Nephron progenitor cell (in vitro differentiated cells): ENCODE results near the gene ULK4.

Experiments
- DNase-seq: peaks from one replicate; pipeline ENCODE4 v3.0.0; 2021
- H3K27ac Mint-ChIP-seq: 2 replicates; pipeline ENCODE4 v1.8.0; 2021; ENCODE audit warnings: mild to moderate bottlenecking, moderate library complexity, mixed read lengths
- H3K27me3 Mint-ChIP-seq: 2 replicates; pipeline ENCODE4 v1.8.0; 2021; ENCODE audit warnings: mild to moderate bottlenecking, low read depth, mixed read lengths; ENCODE audit not compliant: poor library complexity
- H3K36me3 Mint-ChIP-seq: 2 replicates; pipeline ENCODE4 v1.8.0; 2021; ENCODE audit warnings: low read depth, mixed read lengths
- H3K4me1 Mint-ChIP-seq: 2 replicates; pipeline ENCODE4 v1.8.0; 2021; ENCODE audit warnings: mixed read lengths
- H3K4me3 Mint-ChIP-seq: 2 replicates; pipeline ENCODE4 v1.8.0; 2021; ENCODE audit warnings: mild to moderate bottlenecking, moderate library complexity, mixed read lengths
- H3K9me3 Mint-ChIP-seq: 2 replicates; pipeline ENCODE4 v1.8.0; 2021; ENCODE audit warnings: mild to moderate bottlenecking, moderate library complexity, mixed read lengths
- CTCF ChIP-seq: fragments of 200-600 bp; sonication (generic); IDR thresholded peaks from 2 replicates; pipeline ENCODE4 v1.5.0; 2021; ENCODE audit warnings: antibody characterized with exemption

The ULK4 gene

GRCh38 chr3:41321642-41321980 lies 640.3 kb downstream of the ULK4 start:
- Mint-ChIP-seq H3K4me1 (peaks cover 49% of the 10 kb centered on the region), H3K9me3 (no peaks in the 10 kb centered on the region), H3K27ac (no peak overlapping the region), H3K36me3 (no peaks in the 10 kb centered on the region), H3K4me3 (no peak overlapping the region), H3K27me3 (peaks cover 6% of the 10 kb centered on the region)
- DNase-seq: no peak
- no peak for TF ChIP-seq CTCF

- no peaks in the 10 kb centered on the region for H3K36me3 Mint-ChIP-seq
- H3K9me3 Mint-ChIP-seq: no peaks in the 10 kb centered on the region
- H3K27me3 Mint-ChIP-seq: peaks cover 5% of the 10 kb centered on the region
- no peak overlapping the region for H3K27ac Mint-ChIP-seq
- TF ChIP-seq CTCF: no peak
- no peak overlapping the region for H3K4me3 Mint-ChIP-seq
- DNase-seq: no peak
- peaks cover 49% of the 10 kb centered on the region for H3K4me1 Mint-ChIP-seq
These were observed 640.8 kb downstream of the ULK4 start for GRCh38 chr3:41320953-41321641.

DNA sequence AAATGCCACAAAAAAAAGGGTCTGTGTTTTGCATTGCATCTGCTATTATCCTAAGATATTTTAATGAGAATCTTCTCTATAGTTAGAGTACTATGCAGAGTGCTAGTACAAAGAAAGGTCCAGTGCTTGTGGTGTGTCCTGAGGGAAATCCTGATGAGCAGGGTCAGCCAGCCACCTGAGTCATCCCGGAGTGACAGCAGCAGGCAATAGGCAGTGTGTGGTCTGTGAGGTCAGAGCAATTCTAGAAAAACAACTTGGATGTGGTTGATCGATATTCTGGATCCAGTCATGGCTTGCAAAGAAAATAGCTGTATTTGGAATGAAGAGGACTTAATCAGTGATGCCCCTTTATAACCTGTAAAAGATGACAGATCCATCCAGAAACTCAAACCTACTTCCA lies 643.4 kb downstream of the ULK4 start:
- Mint-ChIP-seq H3K4me3 (no peak overlapping the region), H3K36me3 (no peaks in the 10 kb centered on the region), H3K27ac (no peak overlapping the region), H3K4me1 (peaks cover 32% of the 10 kb centered on the region), H3K27me3 (peaks cover 6% of the 10 kb centered on the region), H3K9me3 (no peaks in the 10 kb centered on the region)
- no peak for DNase-seq
- TF ChIP-seq CTCF: no peak

DNA sequence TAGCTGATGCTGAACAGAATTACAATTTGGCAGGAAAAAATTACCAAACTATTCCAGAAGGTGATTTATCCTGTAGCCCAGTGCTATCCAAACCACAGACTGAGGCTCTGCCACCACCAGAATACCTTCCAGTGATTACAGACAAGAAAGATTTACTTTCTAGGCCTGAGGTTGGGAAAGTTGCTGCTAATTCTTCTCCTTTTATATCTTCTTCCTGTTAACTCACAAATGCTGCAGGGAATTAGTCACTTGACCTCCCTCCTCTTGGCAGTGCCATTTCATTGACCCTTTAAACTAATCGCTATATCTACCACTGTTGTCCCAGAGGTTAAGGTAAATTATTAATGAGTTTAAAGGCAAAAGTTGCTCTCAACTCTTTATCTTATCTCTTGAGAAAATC lies 644.2 kb downstream of the ULK4 start:
- Mint-ChIP-seq H3K27me3 (peaks cover 6% of the 10 kb centered on the region), H3K36me3 (no peaks in the 10 kb centered on the region), H3K4me3 (no peak overlapping the region), H3K27ac (no peak overlapping the region), H3K4me1 (peaks cover 25% of the 10 kb centered on the region), H3K9me3 (no peaks in the 10 kb centered on the region)
- no peak for DNase-seq
- no peak for TF ChIP-seq CTCF

DNA sequence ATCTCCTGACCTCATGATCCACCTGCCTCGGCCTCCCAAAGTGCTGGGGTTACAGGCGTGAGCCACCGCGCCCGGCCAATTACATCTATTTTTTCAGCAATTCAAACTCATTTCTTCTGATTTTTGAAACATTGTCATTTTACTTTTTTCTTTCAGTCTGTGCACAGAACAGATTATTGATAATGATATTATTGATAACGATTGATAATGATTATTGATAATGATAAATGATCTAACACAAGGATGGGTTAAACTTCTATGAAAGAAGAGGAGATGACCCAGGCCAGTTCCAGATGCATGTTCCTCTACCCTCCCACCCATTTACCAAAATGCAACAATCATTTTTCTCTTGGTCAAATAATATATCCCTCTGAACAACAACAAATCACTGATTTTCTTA lies 644.6 kb downstream of the ULK4 start:
- H3K27ac Mint-ChIP-seq: no peak overlapping the region
- H3K4me3 Mint-ChIP-seq: no peak overlapping the region
- peaks cover 21% of the 10 kb centered on the region for H3K4me1 Mint-ChIP-seq
- no peaks in the 10 kb centered on the region for H3K9me3 Mint-ChIP-seq
- no peak for DNase-seq
- H3K27me3 Mint-ChIP-seq: peaks cover 6% of the 10 kb centered on the region
- no peak for TF ChIP-seq CTCF
- no peaks in the 10 kb centered on the region for H3K36me3 Mint-ChIP-seq

GRCh38 chr3:41315126-41315525 lies 646.8 kb downstream of the ULK4 start:
- Mint-ChIP-seq H3K27me3 (peaks cover 6% of the 10 kb centered on the region), H3K9me3 (no peaks in the 10 kb centered on the region), H3K4me1 (peaks cover 13% of the 10 kb centered on the region), H3K36me3 (no peaks in the 10 kb centered on the region), H3K4me3 (no peak overlapping the region), H3K27ac (no peak overlapping the region)
- no peak for TF ChIP-seq CTCF
- DNase-seq: no peak
